Esophagus squamous epithelium (tissue), 4 donors: Measurements from ENCODE around the gene NRAP.

Source experiments
- POLR2A ChIP-seq, 4 donors: fragments of 450-650 bp; IDR thresholded peaks; one replicate each; pipeline ENCODE4 v1.6.1; 2017; ENCODE audit warnings: antibody characterized with exemption in 4 of 4, mild to moderate bottlenecking in 4 of 4, moderate library complexity in 3 of 4
- TF ChIP-seq, protein P1 (sequence below), 6 experiments: fragments of 450-650 bp in 4 of 6; fragments of 200-600 bp in 2 of 6; sonication (generic) in 2 of 6; IDR thresholded peaks; one replicate each; pipeline ENCODE4 v1.5.1; 2016 to 2019; ENCODE audit warnings: antibody characterized with exemption in 6 of 6, mild to moderate bottlenecking in 4 of 6, moderate library complexity in 4 of 6

DNA sequence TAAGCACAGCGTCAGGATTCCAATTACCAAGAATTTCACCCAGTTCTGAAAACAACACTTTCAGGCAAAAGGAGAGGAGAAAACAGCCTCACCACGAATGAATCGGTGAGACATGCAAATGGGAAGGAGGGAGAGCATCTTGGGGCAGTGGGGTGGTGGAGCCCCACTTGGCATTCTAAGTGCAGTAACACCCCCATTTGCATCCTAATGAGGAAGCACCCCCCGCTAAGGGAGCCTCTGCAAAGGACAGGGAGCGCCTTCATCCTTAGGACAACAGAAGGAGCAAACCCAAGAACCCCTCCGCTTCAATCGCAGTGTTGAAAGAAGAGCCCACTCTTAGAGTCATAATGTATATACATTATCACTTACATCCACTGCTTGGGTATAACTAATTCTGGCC is 46.8 kb downstream of the NRAP start:
- TF ChIP-seq, protein P1, sequence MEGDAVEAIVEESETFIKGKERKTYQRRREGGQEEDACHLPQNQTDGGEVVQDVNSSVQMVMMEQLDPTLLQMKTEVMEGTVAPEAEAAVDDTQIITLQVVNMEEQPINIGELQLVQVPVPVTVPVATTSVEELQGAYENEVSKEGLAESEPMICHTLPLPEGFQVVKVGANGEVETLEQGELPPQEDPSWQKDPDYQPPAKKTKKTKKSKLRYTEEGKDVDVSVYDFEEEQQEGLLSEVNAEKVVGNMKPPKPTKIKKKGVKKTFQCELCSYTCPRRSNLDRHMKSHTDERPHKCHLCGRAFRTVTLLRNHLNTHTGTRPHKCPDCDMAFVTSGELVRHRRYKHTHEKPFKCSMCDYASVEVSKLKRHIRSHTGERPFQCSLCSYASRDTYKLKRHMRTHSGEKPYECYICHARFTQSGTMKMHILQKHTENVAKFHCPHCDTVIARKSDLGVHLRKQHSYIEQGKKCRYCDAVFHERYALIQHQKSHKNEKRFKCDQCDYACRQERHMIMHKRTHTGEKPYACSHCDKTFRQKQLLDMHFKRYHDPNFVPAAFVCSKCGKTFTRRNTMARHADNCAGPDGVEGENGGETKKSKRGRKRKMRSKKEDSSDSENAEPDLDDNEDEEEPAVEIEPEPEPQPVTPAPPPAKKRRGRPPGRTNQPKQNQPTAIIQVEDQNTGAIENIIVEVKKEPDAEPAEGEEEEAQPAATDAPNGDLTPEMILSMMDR (IDR thresholded peaks at IDR 0.05), result no peak
- no peak for TF ChIP-seq POLR2A (IDR thresholded peaks at IDR 0.05)
